ENCODE measurements around the gene HS3ST1.

The HS3ST1 gene

GRCh38 chr4:11343536-11343935 is 85.2 kb downstream of the HS3ST1 start:
- no peak overlapping the region for H3K4me3 ChIP-seq
- no peak overlapping the region for H3K27ac ChIP-seq
